Activated naive CD8-positive, alpha-beta T cell treated with anti-CD3 and anti-CD28 coated beads, Interleukin-2, amount 10 ng/mL, durations not matched to agents 7 days and 5 days (primary cell): ENCODE data around the gene CUEDC2. TPM values are rescaled to one million over a fixed set of nuclear protein-coding genes. Genes with fewer than 3 reads are reported as not detected.

ENCODE experiments used
- microRNA-seq: library from miRNA; unstranded; fragments of <30 nt; microRNA quantifications from one replicate; pipeline ENCODE4 v1.2.0, GENCODE V29; 2022
- total RNA-seq, 2 experiments: library from RNA; stranded (reverse); gene quantifications; one replicate each; pipeline ENCODE4 v1.2.3, GENCODE V29; 2021

Gene CUEDC2
- total RNA-seq, 2 experiments from 2014 or later, result 68.6 to 70.3 TPM

Small RNA genes within 50 kb of the gene (microRNA-seq; reads per million reads assigned to microRNA genes)
- gene MIR146B, result 15,692 reads per million, percentile 96 among the genes with 10 or more reads in this experiment

Other genes starting within 250 kb of the CUEDC2 start
- gene ELOVL3, start 206.3 kb downstream of the CUEDC2 start, total RNA-seq, result under 1 TPM in 1 of 2 experiments, not detected in 1; 0.22 TPM
- gene PITX3, start 191.1 kb downstream of the CUEDC2 start, total RNA-seq, result not detected
- 10 to 100 TPM; 40.1 to 40.6 TPM for gene GBF1, start 187.0 kb downstream of the CUEDC2 start, total RNA-seq
- 100 to 1,000 TPM; 103 to 104 TPM for gene NFKB2, start 36.9 kb downstream of the CUEDC2 start, total RNA-seq
- gene PSD, start 13.8 kb downstream of the CUEDC2 start, total RNA-seq, result 1 to 10 TPM; 3.6 to 4.3 TPM
- gene FBXL15, start 11.7 kb downstream of the CUEDC2 start, total RNA-seq, result 10 to 100 TPM; 11.7 to 16.3 TPM
- gene C10orf95, start 19.0 kb upstream of the CUEDC2 start, total RNA-seq, result under 1 TPM; 0.28 to 0.54 TPM
- 10 to 100 TPM; 64.8 to 67.6 TPM for gene ACTR1A, start 70.1 kb upstream of the CUEDC2 start, total RNA-seq
- gene SUFU, start 71.4 kb upstream of the CUEDC2 start, total RNA-seq, result 10 to 100 TPM; 13.1 to 13.4 TPM
- gene TRIM8, start 211.9 kb upstream of the CUEDC2 start, total RNA-seq, result 10 to 100 TPM; 54.7 to 55.1 TPM